Fibroblast of mammary gland (primary cell): Measurements from ENCODE around the gene SLC7A7.
"Not testable (repeated sequence)": the region's sequence is repeated elsewhere in the genome, so short reads cannot be mapped to it uniquely, and the experiment has no call there.

Experiments
- DNase-seq: peaks from one replicate; pipeline ENCODE4 v3.0.0-alpha.2; 2010; ENCODE audit warnings: low read depth
- H3K4me3 ChIP-seq: 2 replicates; pipeline ENCODE4 v1.5.1; 2011; ENCODE audit warnings: low read depth, mild to moderate bottlenecking, low read length, moderate library complexity; ENCODE audit not compliant: control insufficient read depth
- CTCF ChIP-seq: conservative IDR thresholded peaks from 2 replicates; pipeline ENCODE4 v1.5.1; 2011; ENCODE audit warnings: low read depth, low read length, inconsistent platforms; ENCODE audit not compliant: control insufficient read depth, insufficient read depth

Gene SLC7A7

GRCh38 chr14:22766457-22767322 lies 48.5 kb downstream of the SLC7A7 start, which contains the start of gene OXA1L:
TSS of gene OXA1L (plus strand) at chr14:22766688. CDS start at chr14:22766702, 14 bp downstream.
- peak; percentile 97 for DNase-seq
- TF ChIP-seq CTCF, result no peak
- peak within 1 kb of the TSS; percentile 83 for H3K4me3 ChIP-seq

DNA sequence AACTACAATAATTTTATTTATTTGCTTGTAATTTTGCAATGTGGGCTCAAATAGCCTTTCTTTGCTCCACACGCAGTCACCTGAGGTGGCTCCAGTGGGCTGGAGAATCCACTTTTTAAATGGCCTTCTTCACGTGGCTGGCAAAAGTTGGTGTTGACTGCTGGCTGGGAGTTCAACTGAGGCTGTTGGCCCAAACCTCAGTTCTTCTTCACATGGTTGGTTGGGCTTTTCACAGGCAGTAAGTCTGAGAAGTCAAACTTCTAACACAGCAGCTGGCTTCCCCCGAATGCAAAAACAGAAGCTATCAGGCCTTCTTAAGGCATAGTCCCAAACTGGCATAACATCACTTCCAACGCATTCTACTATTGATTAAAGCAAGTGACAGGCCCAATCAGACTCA lies 50.9 kb downstream of the SLC7A7 start:
- TF ChIP-seq CTCF, result no peak
- no peak overlapping the region for H3K4me3 ChIP-seq
- no peak for DNase-seq

DNA sequence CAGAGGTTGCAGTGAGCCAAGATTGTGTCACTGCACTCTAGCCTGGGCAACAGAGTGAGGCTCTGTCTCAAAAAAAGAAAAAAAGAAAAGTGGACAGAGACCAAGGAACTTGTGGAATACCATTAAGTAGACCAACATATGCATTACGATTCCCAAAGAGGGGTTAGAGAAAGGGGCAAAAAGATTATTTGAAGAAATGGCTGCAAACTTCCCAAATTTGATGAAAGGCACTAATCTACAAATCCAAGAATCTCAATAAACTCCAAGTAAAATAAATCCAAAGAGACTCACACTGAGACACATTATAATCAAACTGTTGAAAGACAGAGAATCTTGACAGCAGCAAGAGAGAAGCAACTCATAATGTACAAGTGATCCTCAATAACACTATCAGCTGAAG lies 53.5 kb downstream of the SLC7A7 start:
- no peak for TF ChIP-seq CTCF
- H3K4me3 ChIP-seq, result no peak overlapping the region
- DNase-seq, result no peak

DNA sequence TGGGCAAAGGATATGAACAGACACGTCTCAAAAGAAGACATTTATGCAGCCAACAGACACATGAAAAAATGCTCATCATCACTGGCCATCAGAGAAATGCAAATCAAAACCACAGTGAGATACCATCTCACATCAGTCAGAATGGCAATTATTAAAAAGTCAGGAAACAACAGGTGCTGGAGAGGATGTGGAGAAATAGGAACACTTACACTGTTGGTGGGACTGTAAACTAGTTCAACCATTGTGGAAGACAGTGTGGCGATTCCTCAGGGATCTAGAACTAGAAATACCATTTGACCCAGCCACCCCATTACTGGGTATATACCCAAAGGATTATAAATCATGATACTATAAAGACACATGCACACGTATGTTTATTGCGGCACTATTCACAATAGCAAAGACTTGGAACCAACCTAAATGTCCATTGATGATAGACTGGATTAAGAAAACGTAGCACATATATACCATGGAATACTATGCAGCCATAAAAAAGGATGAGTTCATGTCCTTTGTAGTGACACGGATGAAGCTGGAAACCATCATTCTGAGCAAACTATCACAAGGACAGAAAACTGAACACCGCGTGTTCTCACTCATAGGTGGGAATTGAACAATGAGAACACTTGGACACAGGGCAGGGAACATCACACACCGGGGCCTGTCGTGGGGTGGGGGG lies 57.1 kb downstream of the SLC7A7 start:
- H3K4me3 ChIP-seq, DNase-seq: not testable (repeated sequence)

GRCh38 chr14:22753586-22753985 lies 61.6 kb downstream of the SLC7A7 start:
- H3K4me3 ChIP-seq, result no peak overlapping the region
- TF ChIP-seq CTCF, result no peak
- DNase-seq, result peak; percentile 5

GRCh38 chr14:22752422-22752821 lies 62.8 kb downstream of the SLC7A7 start:
- TF ChIP-seq CTCF, result no peak
- no peak for DNase-seq
- H3K4me3 ChIP-seq, result no peak overlapping the region

DNA sequence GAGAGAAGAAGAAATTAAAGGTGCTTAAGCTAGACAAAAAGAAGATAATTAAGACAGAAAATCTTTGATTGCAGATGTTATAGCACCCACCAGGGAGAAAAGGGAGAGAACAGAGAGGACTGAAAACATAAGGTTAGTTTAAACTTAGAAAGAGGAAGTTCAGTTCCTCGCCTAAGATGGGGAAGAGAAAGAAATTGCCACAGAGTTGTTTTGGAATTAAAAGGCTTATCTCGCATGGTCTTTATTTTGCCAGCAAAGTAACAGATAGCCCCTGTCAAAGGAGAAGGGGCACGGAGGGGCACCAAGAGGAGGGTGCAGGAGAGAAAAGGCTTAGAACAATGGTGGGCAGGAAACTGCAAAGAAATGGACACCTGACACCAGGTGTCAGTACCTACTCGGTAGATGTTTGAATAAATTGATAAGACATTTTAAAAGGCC lies 66.6 kb downstream of the SLC7A7 start:
- no peak for TF ChIP-seq CTCF
- no peak overlapping the region for H3K4me3 ChIP-seq
- DNase-seq, result no peak
